GM18870 (cell line): Measurements from ENCODE around the gene LUC7L.
"Not testable (repeated sequence)": the region's sequence is repeated elsewhere in the genome, so short reads cannot be mapped to it uniquely, and the experiment has no call there.

Experiments used
- ATAC-seq: cut with Tn5 transposase; IDR thresholded peaks from one replicate; pipeline ENCODE4 v1.9.1; 2021; ENCODE audit warnings: moderate library complexity; ENCODE audit not compliant: unreplicated experiment

LUC7L gene, protein sequence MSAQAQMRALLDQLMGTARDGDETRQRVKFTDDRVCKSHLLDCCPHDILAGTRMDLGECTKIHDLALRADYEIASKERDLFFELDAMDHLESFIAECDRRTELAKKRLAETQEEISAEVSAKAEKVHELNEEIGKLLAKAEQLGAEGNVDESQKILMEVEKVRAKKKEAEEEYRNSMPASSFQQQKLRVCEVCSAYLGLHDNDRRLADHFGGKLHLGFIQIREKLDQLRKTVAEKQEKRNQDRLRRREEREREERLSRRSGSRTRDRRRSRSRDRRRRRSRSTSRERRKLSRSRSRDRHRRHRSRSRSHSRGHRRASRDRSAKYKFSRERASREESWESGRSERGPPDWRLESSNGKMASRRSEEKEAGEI

DNA sequence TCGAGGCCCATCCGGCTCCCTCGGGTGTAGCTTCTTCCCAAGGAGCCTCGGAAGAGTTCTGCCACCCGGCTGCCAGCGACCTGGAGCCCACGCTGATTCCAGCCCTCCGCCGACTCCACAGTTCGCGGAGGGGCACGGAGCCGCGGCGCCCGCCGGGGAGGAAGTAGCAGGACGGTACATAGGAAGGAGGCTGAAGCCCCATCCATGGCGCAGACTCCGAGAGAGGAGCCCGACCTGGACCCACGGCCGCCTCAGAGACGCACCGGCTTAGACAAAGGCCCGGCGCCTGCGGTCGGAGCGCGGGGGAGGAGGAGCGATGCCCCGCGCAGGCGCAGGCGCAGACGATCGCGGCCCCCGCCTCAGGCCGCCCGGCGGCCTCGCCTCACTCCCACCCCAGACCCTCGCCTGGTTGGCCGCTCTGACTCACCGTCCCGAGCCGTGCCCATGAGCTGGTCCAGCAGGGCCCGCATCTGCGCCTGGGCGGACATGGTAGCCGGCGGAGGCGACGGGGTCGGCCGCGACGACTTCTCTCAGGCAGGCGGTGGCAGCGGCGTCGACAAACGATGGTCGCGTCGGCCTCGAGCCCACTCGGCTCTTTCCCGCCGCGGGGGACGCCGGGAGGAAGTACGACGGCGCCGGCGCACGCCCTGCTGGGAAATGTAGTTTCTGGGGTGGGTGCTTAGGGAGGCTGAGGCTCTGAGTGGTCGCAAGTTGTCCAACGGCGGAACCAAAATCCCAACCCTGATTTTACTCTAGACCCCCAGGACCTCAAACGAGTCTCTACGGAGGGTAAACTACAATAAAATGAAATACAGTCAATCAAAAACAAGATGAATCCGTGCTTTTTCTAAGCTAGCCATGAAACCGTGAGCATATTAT, at the start of gene LUC7L:
LUC7L (minus strand) TSS at position 598 of the 879 bp plus-strand sequence; CDS start at position 488, 110 bp downstream.
- peak; percentile 51 for ATAC-seq

DNA sequence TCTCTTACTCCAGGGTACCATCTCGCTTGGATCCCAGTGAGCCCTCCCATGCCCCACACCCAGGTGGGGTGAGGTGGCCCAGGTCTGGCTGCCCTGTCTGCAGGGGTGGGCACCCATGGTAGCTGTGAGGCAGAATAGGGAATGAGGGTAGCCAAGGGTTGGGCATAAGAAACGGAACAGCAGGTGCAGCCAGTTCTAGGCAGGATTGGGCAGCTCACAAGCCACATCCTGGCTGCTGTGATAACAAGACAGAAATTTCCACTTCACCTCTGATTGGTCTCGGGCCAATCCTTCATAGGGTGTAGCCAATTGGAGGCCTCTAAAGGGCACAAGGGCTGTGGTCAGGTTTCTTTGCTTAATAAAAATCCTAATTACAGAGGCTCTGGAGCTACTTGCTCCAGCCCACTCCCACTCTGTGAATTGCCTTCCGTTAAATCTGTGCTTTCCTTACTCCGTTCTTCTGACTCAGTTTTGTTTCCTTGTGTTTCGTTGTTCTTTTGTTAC, 49.7 kb upstream of the LUC7L start:
- no peak for ATAC-seq

DNA sequence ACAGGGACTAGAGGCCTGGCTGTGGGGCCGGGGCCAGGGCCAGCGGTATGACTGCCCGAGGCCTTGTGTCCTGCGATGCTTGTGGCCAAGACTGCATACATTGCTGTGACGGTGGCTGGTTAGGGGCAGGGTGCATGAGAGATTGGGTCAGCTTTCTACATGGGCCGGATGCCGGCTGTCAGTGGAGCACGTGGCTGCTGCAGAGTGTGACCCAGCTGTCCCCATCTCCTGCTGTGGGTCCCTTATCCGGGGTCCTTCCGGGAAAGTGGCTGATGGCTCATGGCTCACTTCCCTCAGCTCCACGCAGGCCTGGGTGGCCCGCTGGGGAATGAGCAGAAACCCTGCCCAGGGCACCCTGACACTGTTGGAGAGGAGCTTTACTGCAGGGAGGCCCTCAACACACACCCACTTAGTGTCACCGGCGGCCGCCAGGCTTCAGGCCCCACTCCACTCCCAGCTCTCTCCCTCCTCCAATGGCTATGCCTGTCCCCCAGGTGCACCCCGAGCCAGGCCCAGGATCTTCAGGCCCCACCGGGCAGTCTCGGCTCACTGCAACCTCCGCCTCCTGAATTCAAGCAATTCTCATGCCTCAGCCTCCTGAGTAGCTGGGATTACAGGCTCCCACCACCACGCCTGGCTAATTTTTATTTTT, 47.3 kb upstream of the LUC7L start:
- no peak for ATAC-seq

DNA sequence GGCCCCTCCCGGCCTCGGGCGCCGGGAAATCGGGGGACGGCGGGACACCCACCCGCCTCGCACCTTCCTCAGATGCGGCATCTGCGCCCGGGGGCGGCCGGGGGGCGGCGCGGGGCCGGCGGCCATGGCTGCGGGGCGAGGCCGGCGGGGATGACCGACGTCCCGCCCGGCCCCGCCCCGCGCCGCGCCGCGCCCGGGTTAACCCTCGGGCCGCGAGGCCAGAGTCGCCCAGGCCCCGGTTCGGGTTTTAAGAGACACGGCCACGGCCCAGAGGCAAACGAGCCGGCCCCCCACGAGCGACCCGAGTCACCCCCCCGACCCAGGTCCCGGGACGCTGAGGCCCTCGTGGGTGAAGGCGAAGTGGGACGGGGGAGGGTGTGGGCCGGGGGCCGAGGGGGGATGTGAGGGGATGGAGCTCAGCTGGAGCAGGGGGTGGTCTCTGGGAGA, 46.6 kb upstream of the LUC7L start, which contains the start of gene RGS11:
RGS11 (minus strand) TSS at position 159 of the 447 bp plus-strand sequence; CDS start at position 126, 33 bp downstream.
- no peak for ATAC-seq

GRCh38 chr16:275041-275641, 45.9 kb upstream of the LUC7L start:
- no peak for ATAC-seq

- ATAC-seq: no peak
These were observed 44.5 kb upstream of the LUC7L start for GRCh38 chr16:273547-274421.

DNA sequence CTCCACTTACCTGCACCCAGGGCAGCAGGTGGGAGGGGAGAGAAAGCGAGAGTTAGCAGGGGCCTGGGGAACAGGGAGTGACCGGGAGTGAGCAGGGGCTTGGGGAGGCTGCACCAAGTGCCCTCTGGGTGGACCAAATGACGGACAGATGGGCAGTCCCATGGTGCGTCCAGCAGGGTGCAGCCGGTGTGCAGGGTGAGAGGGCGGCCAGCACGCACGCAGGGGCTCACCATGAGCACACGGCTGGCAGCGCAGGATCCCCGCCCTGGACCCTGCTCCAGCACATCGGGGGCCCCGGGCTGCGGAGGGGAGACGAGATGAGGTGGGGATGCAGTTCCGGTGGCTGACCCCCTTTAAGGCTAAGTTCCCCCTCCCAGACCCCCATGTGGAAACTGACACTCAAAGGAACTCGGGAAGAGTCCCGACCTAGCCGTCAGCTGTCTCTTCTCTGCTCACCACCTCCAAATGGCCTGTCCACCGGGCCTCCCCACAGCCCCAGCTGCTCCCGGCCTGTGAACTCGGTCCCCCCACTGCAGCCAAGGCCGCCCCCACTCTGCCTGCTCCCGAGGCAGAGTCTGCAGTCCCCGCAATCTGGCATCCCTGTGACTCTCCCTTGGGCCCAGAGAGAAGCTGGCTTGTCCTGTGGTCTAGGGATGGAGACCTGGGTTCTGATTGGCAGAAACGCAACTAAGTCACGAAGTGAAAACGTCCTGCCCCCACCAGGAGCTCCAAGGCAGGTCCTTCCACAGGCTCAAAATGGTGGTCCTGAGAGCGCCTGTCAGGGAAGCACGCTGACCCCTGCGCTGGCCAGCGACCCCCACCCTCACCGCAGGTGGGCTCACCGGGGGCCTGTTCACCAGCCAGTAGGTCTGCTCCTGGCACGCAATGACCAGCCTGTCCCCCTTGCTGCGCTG, 43.6 kb upstream of the LUC7L start:
- no peak for ATAC-seq

DNA sequence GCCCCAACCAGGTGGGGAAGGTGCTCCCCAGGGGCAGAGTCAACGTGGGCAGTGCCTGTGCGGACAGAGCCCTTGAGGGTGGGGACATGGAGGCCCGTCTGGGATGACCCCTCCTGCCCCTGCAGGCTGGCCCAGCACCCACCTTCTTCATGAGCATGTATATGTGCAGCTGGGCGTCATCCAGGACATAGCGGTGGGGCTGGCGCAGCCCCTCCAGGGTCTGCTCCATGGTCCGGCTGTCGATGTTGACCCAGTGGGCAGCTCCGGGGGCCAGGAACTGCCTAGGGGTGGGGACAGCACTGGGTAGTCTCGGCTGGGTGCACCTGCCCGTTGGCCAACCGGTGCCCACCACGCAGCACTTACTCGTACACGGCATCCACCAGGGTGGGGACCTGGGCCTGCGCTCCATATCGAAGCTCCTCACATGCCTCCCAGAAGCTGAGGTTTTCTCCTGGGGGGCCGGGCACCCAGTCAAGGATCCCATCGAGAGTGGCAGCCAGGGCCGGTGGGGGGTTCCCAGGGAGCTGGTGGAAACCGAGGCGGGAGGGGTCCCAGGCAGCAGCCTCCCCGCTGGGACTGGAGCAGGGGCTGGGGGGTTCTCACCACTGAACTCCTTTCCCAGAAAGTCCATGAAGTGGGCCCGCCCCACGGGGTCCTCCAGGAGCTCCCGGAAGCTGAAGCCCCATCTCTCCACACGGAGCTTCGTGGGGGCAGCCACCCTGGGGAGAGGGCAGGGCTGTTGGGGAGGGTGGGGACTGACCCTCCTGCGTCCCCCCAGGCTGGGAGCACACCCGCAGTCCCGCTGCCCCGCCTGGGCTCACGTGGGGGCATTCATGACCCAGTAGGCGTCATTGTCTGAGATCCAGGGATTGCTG, 41.4 kb upstream of the LUC7L start:
- ATAC-seq: no peak

GRCh38 chr16:269061-269796, 40.0 kb upstream of the LUC7L start:
- no peak for ATAC-seq

DNA sequence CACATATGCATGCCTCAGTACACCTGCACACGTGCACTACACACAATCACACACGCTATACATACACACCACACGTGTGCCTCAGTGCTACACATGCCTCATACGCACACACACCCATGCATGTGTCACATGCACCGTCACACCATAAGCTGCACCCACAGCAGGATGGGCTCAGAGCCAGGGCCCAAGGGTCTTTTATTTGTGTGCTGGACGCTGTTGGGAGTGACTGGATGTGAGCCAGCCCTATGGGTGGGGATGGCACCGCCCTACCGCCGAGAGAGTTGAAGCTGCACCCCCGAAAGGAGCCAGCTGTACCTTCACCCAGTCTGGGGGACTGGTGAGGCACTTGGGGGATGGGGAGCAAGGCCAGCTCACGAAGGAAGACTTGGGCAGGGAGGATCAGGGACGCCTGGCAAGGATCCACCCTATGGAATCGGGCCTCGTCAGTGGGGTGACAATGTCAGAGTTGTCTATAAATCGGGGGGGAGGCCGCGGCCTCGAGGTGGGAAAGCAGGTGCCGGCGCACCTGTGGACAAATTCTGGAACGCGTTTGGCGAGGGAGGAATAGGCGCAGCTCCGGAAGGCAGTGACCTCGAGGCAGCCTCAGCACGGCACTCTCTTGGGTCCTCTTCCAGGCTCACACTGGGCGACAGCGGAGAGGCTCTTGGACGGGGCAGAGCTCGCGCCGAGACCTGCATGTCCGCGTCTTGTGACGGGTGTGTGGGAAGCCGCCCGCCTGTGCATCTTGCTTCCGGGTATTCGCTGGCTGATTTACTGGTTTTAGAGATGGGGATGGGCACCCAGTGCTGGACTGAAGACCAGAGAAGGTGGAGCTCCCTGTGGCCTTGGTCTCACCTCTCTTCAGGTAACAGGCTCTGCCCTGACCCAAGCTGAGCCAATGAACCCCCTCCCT, 39.1 kb upstream of the LUC7L start:
- no peak for ATAC-seq

- ATAC-seq: not testable (repeated sequence)
These were observed 38.3 kb upstream of the LUC7L start for GRCh38 chr16:267562-267961.

DNA sequence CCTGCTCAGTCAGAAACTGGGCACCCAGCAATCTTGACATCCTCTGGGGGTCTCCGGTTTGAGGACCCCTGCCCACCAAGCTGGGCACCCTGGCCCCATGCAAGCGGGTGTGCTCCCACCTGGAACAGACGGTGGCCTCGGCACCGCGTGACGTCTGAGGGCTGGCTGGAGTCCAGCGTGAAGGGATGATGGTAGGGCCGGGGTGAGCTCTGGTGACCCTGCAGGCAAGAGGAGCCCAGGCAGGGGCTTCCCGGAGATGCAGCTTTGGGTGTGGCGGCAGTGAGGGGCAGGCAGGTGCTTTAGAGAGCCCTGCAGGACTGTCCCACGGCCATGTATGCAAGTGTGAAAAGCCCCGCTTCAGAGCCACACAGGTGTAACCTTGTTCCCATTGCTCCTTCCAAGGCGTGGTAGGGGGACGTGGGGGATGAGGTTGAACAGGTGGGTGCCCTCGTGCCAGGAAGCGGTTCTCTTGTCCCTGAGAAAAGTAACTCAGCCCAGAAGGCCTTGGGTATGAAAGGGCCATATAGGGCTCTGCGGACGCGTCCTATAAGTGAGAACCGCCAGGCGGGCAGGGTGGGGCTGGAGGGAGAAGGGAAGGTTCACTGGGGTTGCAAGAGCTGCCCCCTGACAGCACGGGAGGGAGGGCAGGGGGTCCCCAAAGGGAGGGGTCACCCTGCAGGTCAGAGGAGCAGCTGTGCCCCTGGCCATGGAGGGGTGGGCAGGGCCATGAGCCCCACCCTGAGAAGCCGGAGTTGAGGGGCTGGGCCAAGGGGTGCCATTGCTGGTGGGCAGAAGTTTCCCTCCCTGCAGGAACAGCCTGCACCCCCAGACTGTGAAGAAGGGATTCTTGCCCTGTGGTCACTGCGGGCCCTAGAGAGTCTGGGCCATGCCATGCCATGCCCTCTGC, 37.3 kb upstream of the LUC7L start:
- no peak for ATAC-seq

DNA sequence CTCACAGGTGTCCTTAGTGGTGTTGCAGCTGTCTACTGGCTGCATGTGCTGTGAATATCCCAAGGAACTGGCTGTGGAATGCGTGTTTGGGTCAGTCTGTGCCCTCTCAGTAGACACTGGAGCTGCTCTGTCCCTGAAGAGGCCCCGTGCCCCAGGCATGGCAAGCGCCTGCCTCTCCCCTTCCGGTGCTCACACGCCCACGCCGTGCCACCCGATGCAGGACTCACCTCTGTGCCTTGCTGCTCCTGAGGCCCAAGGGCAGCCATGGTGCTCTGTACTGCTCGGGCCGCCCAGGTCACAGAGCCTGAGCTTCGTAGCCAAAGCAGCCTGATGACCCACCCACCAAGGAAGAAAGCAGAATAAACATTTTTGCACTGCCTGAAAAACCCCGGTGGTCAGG, 36.5 kb upstream of the LUC7L start:
- no peak for ATAC-seq

- no peak for ATAC-seq
These were observed 35.8 kb upstream of the LUC7L start for GRCh38 chr16:265002-265529.
